HG02885 (cell line): ENCODE results near the gene RTTN.

Source experiments
- ATAC-seq: cut with Tn5 transposase; IDR thresholded peaks from one replicate; pipeline ENCODE4 v1.9.1; 2021; ENCODE audit warnings: mild to moderate bottlenecking; ENCODE audit not compliant: unreplicated experiment, poor library complexity

Gene RTTN

DNA sequence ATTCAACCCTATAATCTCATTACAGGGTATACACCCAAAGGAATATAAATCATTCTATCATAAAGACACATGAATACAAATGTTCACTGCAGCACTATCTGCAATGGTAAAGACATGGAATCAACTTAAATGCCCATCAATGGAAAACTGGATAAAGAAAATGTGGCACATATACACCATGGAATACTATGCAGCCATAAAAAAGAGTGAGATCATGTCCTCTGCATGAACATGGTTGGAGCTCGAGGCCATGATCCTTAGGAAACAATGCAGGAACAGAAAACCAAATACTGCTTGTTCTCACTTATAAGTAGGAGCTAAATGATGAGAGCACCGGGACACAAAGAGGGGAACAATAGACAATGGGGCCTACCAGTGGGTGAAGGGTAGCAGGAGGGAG lies 169.3 kb downstream of the RTTN start:
- ATAC-seq: no peak

GRCh38 chr18:70031221-70031620 lies 174.3 kb downstream of the RTTN start:
- ATAC-seq: no peak

DNA sequence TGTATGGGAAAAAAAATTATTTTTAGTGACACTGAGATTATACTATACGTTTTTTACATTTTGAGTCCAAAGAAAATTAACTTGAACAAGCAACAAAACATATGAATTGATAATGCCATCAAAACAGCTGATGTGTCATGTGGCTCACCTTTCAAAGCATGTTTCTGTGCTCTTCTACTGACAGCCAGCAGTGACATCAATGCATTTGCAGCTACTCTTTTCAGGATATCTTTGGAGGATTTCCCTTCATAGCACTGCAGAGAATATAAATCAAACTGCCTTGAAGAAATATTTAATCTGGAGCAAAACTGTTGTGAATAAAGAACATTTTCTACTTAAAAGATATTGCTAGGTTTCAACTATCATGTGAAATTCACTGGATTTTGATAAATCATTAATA lies 174.8 kb downstream of the RTTN start:
- ATAC-seq: no peak

GRCh38 chr18:70029163-70029562 lies 176.3 kb downstream of the RTTN start:
- ATAC-seq: peak; percentile 35

DNA sequence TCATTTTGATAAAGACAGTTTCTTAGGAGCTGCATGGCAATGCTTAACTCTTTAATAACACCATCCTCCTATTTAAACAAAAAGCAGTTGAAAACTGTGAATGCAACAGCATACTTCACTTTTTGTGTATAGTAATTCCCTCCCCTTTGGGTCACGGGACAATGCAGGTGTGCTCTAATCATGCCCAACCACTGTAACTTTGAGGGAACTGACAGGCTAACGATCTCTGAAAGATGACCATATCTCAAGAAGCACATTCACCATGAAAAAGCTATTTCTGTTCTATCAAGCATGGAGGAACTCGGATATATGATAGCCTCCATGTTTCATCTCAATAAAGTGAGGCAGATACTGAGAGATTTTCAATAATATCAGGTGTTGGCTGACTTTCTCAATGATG lies 176.8 kb downstream of the RTTN start:
- ATAC-seq: peak; percentile 82

DNA sequence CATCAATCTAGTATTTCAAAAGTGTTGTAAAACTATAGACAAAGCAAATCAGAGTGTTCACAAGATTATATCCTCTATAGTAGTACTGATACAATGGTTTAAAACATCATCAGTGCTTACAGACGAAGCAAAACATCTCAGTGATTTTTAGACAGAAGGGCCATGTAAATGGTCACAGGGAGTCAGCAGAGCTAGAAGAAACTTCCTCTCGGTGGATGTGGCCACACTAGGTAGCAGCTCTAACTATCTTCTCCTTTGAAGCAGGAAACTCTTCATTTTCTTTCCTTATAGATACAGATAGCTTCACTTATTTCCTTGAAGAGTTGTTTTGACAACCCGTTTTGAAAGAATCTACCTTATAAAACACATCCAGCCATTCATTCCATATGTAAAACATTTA lies 177.4 kb downstream of the RTTN start:
- no peak for ATAC-seq

DNA sequence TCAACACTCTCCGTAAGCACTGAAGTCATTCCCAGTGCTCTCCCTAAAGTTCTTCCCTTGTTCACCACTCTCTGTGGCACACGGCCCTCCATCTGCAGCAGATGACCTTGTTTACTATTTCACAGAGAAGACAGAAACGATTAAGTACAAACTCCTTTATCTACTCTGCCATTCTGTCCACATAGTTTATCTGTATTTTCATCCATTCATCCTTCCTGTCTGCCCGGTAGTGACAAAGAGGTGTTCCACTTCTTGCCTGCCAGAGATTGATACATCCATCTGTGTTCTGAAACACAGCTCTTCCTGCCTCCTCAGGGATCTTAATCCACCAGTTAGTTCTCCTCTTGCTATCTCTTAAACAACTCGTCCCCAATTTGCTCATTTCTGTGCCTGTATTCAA lies 179.9 kb downstream of the RTTN start:
- ATAC-seq: no peak

GRCh38 chr18:70024829-70025228 lies 180.7 kb downstream of the RTTN start:
- no peak for ATAC-seq

GRCh38 chr18:70024093-70024492 lies 181.4 kb downstream of the RTTN start:
- no peak for ATAC-seq

DNA sequence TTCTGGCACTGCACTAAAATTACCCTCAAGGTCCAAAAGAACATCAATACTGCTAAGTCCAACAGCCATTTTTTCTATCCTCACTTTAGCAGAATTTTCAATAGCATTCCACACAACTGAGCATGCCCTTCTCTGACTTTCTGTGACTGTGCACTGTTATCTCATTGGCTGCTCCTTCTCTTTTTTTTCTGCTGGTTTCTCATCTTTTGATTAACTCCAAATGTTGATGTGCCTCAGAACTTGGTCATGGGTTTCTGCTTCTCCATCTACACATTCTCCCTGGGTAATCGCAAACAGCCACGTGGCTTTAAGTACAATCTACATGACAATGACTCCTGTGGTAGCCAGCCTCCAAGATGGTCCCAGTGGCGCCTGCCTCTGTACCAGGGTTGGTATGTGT lies 182.9 kb downstream of the RTTN start:
- no peak for ATAC-seq

- no peak for ATAC-seq
Observed at GRCh38 chr18:70021498-70021897, 184.0 kb downstream of the RTTN start.

DNA sequence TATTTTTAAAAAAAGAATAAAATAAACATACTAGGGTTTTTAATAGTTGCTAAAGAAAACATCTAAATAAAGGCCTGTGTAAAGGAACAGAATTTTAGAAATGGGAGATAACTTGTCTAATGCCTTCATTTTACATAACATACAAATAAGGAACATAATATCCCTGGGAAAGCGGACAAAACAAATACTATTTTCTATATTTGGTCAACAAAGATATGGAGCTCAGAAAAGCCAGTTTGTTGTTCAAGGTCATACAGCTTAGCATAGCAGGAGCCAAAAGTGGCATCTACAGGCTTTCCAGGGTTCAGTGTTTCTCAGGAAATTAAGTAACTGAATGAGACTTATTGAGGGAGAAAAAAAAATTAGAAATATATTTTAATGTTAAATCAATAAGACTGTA lies 184.4 kb downstream of the RTTN start:
- ATAC-seq: no peak

GRCh38 chr18:70019991-70020390 lies 185.5 kb downstream of the RTTN start:
- ATAC-seq: no peak

GRCh38 chr18:70019136-70019535 lies 186.4 kb downstream of the RTTN start:
- ATAC-seq: no peak

DNA sequence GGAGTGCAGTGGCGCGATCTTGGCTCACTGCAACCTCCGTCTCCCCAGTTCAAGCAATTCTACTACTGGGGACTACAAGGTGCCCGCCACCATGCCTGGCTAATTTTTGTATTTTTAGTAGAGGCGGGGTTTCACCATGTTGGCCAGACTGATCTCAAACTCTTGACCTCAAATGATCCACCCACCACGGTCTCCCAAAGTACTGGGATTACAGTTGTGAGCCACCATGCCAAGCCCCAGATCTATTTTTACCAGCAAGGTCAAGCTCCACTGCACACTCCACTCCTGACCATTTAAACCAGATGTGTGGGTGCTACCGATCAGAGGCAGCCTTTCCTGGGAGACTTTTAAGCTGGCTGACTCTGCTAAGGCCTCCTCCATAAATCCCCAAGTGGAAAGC lies 190.4 kb downstream of the RTTN start:
- no peak for ATAC-seq

DNA sequence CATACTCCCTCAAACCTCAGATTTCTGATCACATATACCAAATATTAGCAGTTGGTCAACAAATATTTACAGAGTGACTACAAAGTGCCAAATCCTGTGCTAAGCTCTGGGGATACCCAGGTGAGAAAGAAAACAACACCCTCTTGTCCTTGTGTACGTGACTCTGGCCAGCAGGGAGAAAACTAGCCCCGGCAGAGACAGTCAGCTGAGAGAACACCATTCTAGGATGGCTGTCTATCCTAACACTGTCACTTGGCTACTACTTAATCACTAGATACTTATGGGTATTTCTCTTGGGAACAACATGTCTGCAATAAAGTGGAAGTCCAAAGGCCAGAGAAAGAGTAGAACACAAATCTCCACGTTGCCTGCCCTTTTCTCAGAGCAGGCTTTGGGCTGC lies 199.9 kb downstream of the RTTN start:
- no peak for ATAC-seq

- no peak for ATAC-seq
Observed at GRCh38 chr18:70004696-70005095, 200.8 kb downstream of the RTTN start.

- no peak for ATAC-seq
Observed at GRCh38 chr18:69999656-70000055, 205.8 kb downstream of the RTTN start.

GRCh38 chr18:69998523-69998987 lies 206.9 kb downstream of the RTTN start:
- ATAC-seq: no peak

DNA sequence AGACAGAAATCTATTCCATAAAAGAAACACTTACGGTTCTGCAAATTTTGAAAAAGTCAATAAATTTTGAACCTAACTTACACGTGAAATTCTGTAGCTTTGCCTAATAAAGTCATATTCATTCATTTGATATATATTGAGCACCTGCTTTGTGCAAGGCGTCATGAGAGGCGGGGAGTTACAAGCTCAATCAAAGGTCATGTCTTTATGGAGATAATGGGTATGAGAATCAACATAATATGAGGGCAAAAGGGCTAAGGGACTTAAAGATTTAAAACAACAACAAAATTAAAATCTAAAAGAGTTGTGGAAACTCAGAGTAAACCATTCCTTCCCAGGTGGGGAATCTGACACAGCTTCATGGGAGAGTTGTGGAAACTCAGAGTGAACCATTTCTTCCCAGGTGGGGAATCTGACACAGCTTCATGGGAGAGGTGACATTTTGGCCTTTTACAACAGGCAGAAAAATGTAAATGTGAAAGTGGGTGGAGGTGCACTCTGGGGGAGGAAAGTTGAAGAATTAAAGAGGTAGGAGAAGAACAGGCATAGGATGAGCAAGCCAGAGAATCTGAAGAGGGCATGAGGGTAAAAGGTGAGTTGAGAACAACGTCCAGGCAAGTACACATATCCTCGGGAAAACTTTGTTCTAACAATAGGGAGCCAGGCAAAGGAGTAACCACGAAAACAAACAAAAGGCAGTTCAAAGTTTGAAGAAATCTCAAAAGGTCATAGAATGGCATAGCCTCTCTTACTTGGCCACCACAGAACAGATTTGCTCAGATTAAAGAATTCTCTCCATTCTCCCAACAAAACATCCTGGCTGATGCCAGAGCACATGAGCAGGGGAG lies 208.3 kb downstream of the RTTN start:
- ATAC-seq: no peak

DNA sequence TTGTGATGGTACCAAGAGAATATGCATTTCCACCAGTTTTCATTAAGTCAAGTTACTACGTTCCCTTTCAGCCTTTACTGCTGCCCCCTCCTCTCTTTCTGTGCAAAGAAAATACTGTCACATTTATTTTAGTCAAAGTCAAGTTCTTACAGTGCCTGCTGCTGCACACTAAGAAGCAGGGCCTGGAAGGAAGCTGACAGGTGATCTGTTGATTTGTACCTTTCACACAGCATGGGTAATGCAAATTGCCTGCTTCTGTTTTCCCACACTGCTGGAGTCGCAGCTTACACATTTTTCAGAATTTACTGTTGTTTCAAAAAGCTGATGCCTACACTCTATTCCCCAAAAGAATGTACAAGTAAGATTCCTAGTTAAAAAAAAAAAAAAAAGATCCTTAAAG lies 209.1 kb downstream of the RTTN start:
- no peak for ATAC-seq

DNA sequence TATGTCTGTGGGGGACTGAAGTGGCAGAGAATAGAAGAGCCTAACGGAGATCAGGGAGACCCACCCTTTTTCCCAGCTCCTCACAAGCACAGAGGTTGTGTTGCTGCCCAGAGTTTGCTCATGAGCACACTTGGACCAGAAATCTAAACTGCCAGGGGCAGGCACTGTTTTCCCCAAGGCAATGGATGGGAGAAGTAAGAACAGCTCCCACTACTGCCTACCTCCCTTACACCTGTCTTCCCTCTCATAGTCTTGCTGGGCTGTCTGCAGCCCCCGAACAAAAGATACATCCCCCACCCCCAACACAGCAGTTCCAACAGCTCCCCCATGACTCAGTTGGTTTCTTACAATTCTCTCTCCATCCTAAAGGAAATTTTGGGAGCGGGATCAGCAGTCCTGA lies 209.7 kb downstream of the RTTN start:
- no peak for ATAC-seq
